HFFc6 (cell line): ENCODE measurements around the gene NELFB. TPM values are rescaled to one million over a fixed set of nuclear protein-coding genes. Genes with fewer than 3 reads are reported as not detected.

Experiments
- DNase-seq: peaks from one replicate; pipeline ENCODE4 v3.0.0-alpha.2; 2018
- H3K27ac Mint-ChIP-seq: 2 replicates; pipeline ENCODE4 v1.8.0; 2020; ENCODE audit warnings: mild to moderate bottlenecking, mixed read lengths
- H3K27me3 Mint-ChIP-seq: 2 replicates; pipeline ENCODE4 v1.8.0; 2021; ENCODE audit warnings: mild to moderate bottlenecking, moderate library complexity, mixed read lengths; ENCODE audit not compliant: insufficient read depth
- H3K36me3 Mint-ChIP-seq: 2 replicates; pipeline ENCODE4 v1.8.0; 2021; ENCODE audit warnings: low read depth, mixed read lengths
- H3K4me1 Mint-ChIP-seq: 2 replicates; pipeline ENCODE4 v1.8.0; 2020; ENCODE audit warnings: low read depth, mixed read lengths
- H3K4me3 Mint-ChIP-seq: 2 replicates; pipeline ENCODE4 v1.8.0; 2020; ENCODE audit warnings: mild to moderate bottlenecking, moderate library complexity, mixed read lengths
- H3K9me3 Mint-ChIP-seq: 2 replicates; pipeline ENCODE4 v1.8.0; 2020; ENCODE audit warnings: mild to moderate bottlenecking, mixed read lengths
- total RNA-seq, 6 experiments: library from RNA; stranded (reverse); fragmentation: NEBNext Ultra II Directional; extraction: Animal tissue kit (Norgen Biotek cat#: 25700); gene quantifications; 2 replicates in 1 of 6; 3 replicates in 5 of 6; pipeline ENCODE4 v1.2.3, GENCODE V29; 2021
- TF ChIP-seq, protein P1 (sequence below): fragments of 200-600 bp; sonication (generic); IDR thresholded peaks from 2 replicates; pipeline ENCODE4 v1.5.0; 2021; ENCODE audit warnings: antibody characterized with exemption, mild to moderate bottlenecking

Gene NELFB
- total RNA-seq, 6 experiments from 2014 or later: 48.5 to 59.9 (median 52.7) TPM

GRCh38 chr9:137317718-137318511 is 62.8 kb downstream of the NELFB start:
- TF ChIP-seq, protein P1, sequence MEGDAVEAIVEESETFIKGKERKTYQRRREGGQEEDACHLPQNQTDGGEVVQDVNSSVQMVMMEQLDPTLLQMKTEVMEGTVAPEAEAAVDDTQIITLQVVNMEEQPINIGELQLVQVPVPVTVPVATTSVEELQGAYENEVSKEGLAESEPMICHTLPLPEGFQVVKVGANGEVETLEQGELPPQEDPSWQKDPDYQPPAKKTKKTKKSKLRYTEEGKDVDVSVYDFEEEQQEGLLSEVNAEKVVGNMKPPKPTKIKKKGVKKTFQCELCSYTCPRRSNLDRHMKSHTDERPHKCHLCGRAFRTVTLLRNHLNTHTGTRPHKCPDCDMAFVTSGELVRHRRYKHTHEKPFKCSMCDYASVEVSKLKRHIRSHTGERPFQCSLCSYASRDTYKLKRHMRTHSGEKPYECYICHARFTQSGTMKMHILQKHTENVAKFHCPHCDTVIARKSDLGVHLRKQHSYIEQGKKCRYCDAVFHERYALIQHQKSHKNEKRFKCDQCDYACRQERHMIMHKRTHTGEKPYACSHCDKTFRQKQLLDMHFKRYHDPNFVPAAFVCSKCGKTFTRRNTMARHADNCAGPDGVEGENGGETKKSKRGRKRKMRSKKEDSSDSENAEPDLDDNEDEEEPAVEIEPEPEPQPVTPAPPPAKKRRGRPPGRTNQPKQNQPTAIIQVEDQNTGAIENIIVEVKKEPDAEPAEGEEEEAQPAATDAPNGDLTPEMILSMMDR: no peak
- no peak overlapping the region for H3K27ac Mint-ChIP-seq
- H3K9me3 Mint-ChIP-seq: peaks cover 5% of the 10 kb centered on the region; the same call in 1 of the 2 replicates
- H3K4me3 Mint-ChIP-seq: no peak overlapping the region
- no peaks in the 10 kb centered on the region for H3K4me1 Mint-ChIP-seq
- DNase-seq: no peak
- H3K36me3 Mint-ChIP-seq: no peaks in the 10 kb centered on the region
- no peaks in the 10 kb centered on the region for H3K27me3 Mint-ChIP-seq

GRCh38 chr9:137318602-137319001 is 63.5 kb downstream of the NELFB start:
- Mint-ChIP-seq H3K27ac (no peak overlapping the region), H3K9me3 (peaks cover 5% of the 10 kb centered on the region; the same call in 1 of the 2 replicates), H3K4me1 (no peaks in the 10 kb centered on the region), H3K4me3 (no peak overlapping the region), H3K36me3 (no peaks in the 10 kb centered on the region), H3K27me3 (no peaks in the 10 kb centered on the region)
- TF ChIP-seq, protein P1: no peak
- DNase-seq: no peak

DNA sequence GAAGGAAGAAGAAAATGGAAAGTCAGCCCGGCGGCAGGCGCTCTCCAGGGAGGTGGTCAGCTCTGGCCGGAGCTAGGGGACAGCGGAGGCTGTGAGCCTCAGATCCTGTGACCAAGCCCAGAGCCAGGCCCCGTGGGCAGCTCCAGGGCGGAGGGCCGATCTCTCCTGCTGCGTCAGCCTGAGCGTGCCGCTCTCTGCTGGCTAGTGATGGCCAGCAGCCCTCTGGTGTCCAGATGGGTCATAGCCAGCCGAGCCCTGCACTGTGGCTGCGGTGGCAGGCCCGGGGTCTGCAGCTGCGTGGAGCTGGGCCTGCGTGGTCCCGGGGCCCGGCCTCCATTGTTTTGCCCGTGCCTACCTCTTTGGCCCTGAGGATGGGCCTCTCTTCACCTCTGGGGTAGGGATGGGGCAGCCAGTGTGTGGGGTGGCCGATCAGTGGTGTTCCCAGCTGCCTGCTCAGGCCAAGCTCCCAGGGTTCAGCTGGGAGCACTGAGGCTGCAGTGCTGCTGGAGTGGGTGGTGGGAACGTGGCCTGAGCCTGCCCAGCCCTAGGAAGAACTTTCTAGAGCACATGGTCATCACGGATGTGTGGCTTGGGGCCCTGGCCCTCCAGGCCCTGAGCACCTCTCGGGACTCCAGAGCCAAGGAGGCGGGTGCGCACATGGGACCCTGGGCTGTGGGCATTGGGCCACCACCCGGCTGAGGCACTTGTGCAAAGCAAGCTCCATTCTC is 64.0 kb downstream of the NELFB start:
- TF ChIP-seq, protein P1: no peak
- no peak for DNase-seq
- Mint-ChIP-seq H3K9me3 (peaks cover 5% of the 10 kb centered on the region), H3K27ac (no peak overlapping the region), H3K4me1 (no peaks in the 10 kb centered on the region), H3K27me3 (no peaks in the 10 kb centered on the region), H3K36me3 (no peaks in the 10 kb centered on the region), H3K4me3 (no peak overlapping the region)

GRCh38 chr9:137319739-137320551 is 64.8 kb downstream of the NELFB start:
- Mint-ChIP-seq H3K4me3 (no peak overlapping the region), H3K36me3 (no peaks in the 10 kb centered on the region), H3K9me3 (peaks cover 5% of the 10 kb centered on the region), H3K27me3 (no peaks in the 10 kb centered on the region), H3K27ac (no peak overlapping the region), H3K4me1 (no peaks in the 10 kb centered on the region)
- TF ChIP-seq, protein P1: no peak
- DNase-seq: no peak

DNA sequence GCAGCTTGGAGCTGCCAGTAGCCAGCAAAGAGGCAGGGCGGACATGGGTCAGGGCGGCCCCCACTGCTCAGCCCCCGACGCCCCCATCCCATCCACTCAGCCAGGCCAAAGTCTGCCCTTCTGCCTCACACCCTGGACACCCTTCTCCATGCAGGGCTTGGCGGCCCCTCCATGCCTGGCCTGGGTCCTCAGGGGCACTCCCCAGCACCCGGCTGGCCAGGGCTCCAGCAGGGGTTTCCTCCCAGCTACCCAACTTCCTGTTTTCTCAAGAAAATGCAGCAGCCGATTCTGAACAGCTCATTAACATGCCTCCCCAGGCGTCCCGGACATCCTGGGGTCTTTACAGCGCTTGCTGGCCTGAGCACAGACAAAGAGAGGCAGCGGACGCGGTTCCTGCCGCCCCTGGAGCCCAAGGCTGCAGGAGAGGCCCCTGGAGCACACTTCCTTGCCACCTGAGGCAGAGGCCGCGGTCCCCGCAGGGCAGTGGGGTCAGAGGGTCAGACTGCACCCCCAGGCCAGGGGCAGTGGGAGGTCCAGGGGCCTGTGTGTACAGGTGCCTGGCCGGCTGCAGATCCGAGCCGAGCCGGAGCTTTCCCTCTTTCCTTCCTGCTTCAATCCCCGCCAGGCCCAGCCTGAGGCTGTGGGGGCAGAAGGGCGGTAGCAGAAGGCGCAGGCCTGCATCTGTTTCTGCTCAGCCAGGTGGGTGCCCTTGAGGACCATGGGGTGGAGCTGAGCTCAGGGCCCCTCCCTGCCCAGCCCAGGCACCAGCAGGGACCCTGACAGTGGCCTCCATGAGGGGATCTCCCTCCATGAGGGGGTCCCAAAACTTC is 65.6 kb downstream of the NELFB start:
- DNase-seq: no peak
- Mint-ChIP-seq H3K27me3 (no peaks in the 10 kb centered on the region), H3K4me3 (no peak overlapping the region), H3K9me3 (peaks cover 5% of the 10 kb centered on the region), H3K36me3 (no peaks in the 10 kb centered on the region), H3K27ac (no peak overlapping the region), H3K4me1 (no peaks in the 10 kb centered on the region)
- TF ChIP-seq, protein P1: no peak
